Dendritic cell treated with granulocyte-macrophage colony-stimulating factor and Interleukin-4, amounts not matched to agents 40 ng/mL and 50 ng/mL, for 4 days (primary cell): Measurements from ENCODE around the gene DDX31.

Experiments
- H3K27ac Mint-ChIP-seq: one replicate; pipeline ENCODE4 v1.8.0; 2022; ENCODE audit warnings: mild to moderate bottlenecking, mixed read lengths
- H3K27me3 Mint-ChIP-seq: one replicate; pipeline ENCODE4 v1.8.0; 2022; ENCODE audit warnings: mild to moderate bottlenecking, mixed read lengths
- H3K36me3 Mint-ChIP-seq: one replicate; pipeline ENCODE4 v1.8.0; 2022; ENCODE audit warnings: low read depth, mixed read lengths
- H3K4me1 Mint-ChIP-seq: one replicate; pipeline ENCODE4 v1.8.0; 2022; ENCODE audit warnings: low read depth, mixed read lengths
- H3K4me3 Mint-ChIP-seq: one replicate; pipeline ENCODE4 v1.8.0; 2022; ENCODE audit warnings: mild to moderate bottlenecking, moderate library complexity, mixed read lengths
- H3K9me3 Mint-ChIP-seq: one replicate; pipeline ENCODE4 v1.8.0; 2022; ENCODE audit warnings: mixed read lengths
- intact Hi-C: fragments of 100-400 bp; cut with micrococcal nuclease; formaldehyde crosslinking; loops from one replicate; pipeline ENCODE4 v1.15.0; 2022

The DDX31 gene

GRCh38 chr9:132638240-132638639 is 31.5 kb downstream of the DDX31 start:
- no peak overlapping the region for H3K4me3 Mint-ChIP-seq
- no peak overlapping the region for H3K27ac Mint-ChIP-seq
- peaks cover 72% of the 10 kb centered on the region for H3K36me3 Mint-ChIP-seq
- H3K4me1 Mint-ChIP-seq = no peaks in the 10 kb centered on the region
- H3K9me3 Mint-ChIP-seq = no peaks in the 10 kb centered on the region
- intact Hi-C loops = no loop called here
- H3K27me3 Mint-ChIP-seq = no peaks in the 10 kb centered on the region

- intact Hi-C loops = no loop called here
- no peaks in the 10 kb centered on the region for H3K4me1 Mint-ChIP-seq
- H3K27ac Mint-ChIP-seq = no peak overlapping the region
- H3K27me3 Mint-ChIP-seq = no peaks in the 10 kb centered on the region
- H3K4me3 Mint-ChIP-seq = no peak overlapping the region
- H3K9me3 Mint-ChIP-seq = no peaks in the 10 kb centered on the region
- peaks cover 67% of the 10 kb centered on the region for H3K36me3 Mint-ChIP-seq
Observed at GRCh38 chr9:132637801-132638200, 32.0 kb downstream of the DDX31 start.

GRCh38 chr9:132637351-132637750 is 32.4 kb downstream of the DDX31 start:
- H3K4me3 Mint-ChIP-seq = no peak overlapping the region
- H3K36me3 Mint-ChIP-seq = peaks cover 64% of the 10 kb centered on the region
- no peaks in the 10 kb centered on the region for H3K9me3 Mint-ChIP-seq
- no peaks in the 10 kb centered on the region for H3K4me1 Mint-ChIP-seq
- H3K27ac Mint-ChIP-seq = no peak overlapping the region
- H3K27me3 Mint-ChIP-seq = no peaks in the 10 kb centered on the region
- intact Hi-C loops = no loop called here

GRCh38 chr9:132634327-132634726 is 35.5 kb downstream of the DDX31 start:
- Mint-ChIP-seq H3K36me3 (peaks cover 64% of the 10 kb centered on the region), H3K4me3 (no peak overlapping the region)

GRCh38 chr9:132632413-132633129 is 37.2 kb downstream of the DDX31 start:
- Mint-ChIP-seq H3K27ac (no peak overlapping the region), H3K27me3 (no peaks in the 10 kb centered on the region), H3K4me1 (peaks cover 5% of the 10 kb centered on the region), H3K4me3 (no peak overlapping the region), H3K36me3 (peaks cover 64% of the 10 kb centered on the region), H3K9me3 (no peaks in the 10 kb centered on the region)
- intact Hi-C loops = no loop called here

More at GRCh38 chr9:132634327-132634726, 35.5 kb downstream of the DDX31 start:
- Mint-ChIP-seq H3K27me3 (no peaks in the 10 kb centered on the region), H3K9me3 (no peaks in the 10 kb centered on the region), H3K4me1 (no peaks in the 10 kb centered on the region), H3K27ac (no peak overlapping the region)
- intact Hi-C loops = no loop called here

GRCh38 chr9:132631685-132632084 is 38.1 kb downstream of the DDX31 start:
- intact Hi-C loops = no loop called here

GRCh38 chr9:132631280-132631679 is 38.5 kb downstream of the DDX31 start:
- Mint-ChIP-seq H3K27me3 (no peaks in the 10 kb centered on the region), H3K4me1 (peaks cover 5% of the 10 kb centered on the region), H3K36me3 (peaks cover 68% of the 10 kb centered on the region), H3K27ac (no peak overlapping the region), H3K9me3 (no peaks in the 10 kb centered on the region), H3K4me3 (no peak overlapping the region)
- intact Hi-C loops = no loop called here

More at GRCh38 chr9:132631685-132632084, 38.1 kb downstream of the DDX31 start:
- H3K9me3 Mint-ChIP-seq = no peaks in the 10 kb centered on the region
- H3K27ac Mint-ChIP-seq = no peak overlapping the region
- peaks cover 5% of the 10 kb centered on the region for H3K4me1 Mint-ChIP-seq
- H3K4me3 Mint-ChIP-seq = no peak overlapping the region
- no peaks in the 10 kb centered on the region for H3K27me3 Mint-ChIP-seq
- H3K36me3 Mint-ChIP-seq = peaks cover 64% of the 10 kb centered on the region

- no peaks in the 10 kb centered on the region for H3K9me3 Mint-ChIP-seq
- H3K4me1 Mint-ChIP-seq = peaks cover 5% of the 10 kb centered on the region
- H3K4me3 Mint-ChIP-seq = no peak overlapping the region
- H3K36me3 Mint-ChIP-seq = peaks cover 69% of the 10 kb centered on the region
- H3K27ac Mint-ChIP-seq = no peak overlapping the region
- H3K27me3 Mint-ChIP-seq = no peaks in the 10 kb centered on the region
- intact Hi-C loops = no loop called here
Observed at GRCh38 chr9:132630811-132631210, 39.0 kb downstream of the DDX31 start.

- H3K36me3 Mint-ChIP-seq = peaks cover 72% of the 10 kb centered on the region
- no peaks in the 10 kb centered on the region for H3K27me3 Mint-ChIP-seq
- no peaks in the 10 kb centered on the region for H3K9me3 Mint-ChIP-seq
- intact Hi-C loops = no loop called here
- no peak overlapping the region for H3K27ac Mint-ChIP-seq
- H3K4me3 Mint-ChIP-seq = no peak overlapping the region
- H3K4me1 Mint-ChIP-seq = peaks cover 5% of the 10 kb centered on the region
Observed at GRCh38 chr9:132630116-132630515, 39.7 kb downstream of the DDX31 start.

- H3K27me3 Mint-ChIP-seq = no peaks in the 10 kb centered on the region
- H3K4me1 Mint-ChIP-seq = peaks cover 5% of the 10 kb centered on the region
- no peaks in the 10 kb centered on the region for H3K9me3 Mint-ChIP-seq
- H3K27ac Mint-ChIP-seq = no peak overlapping the region
- no peak overlapping the region for H3K4me3 Mint-ChIP-seq
- peaks cover 80% of the 10 kb centered on the region for H3K36me3 Mint-ChIP-seq
- intact Hi-C loops = no loop called here
Observed at GRCh38 chr9:132628746-132629145, 41.0 kb downstream of the DDX31 start.

- Mint-ChIP-seq H3K4me3 (no peak overlapping the region), H3K27ac (no peak overlapping the region), H3K27me3 (no peaks in the 10 kb centered on the region), H3K36me3 (peaks cover 92% of the 10 kb centered on the region), H3K4me1 (peaks cover 5% of the 10 kb centered on the region), H3K9me3 (no peaks in the 10 kb centered on the region)
- intact Hi-C loops = no loop called here
Observed at GRCh38 chr9:132627594-132627993, 42.2 kb downstream of the DDX31 start.

- no peak overlapping the region for H3K4me3 Mint-ChIP-seq
- H3K27ac Mint-ChIP-seq = no peak overlapping the region
- no peaks in the 10 kb centered on the region for H3K27me3 Mint-ChIP-seq
- H3K4me1 Mint-ChIP-seq = peaks cover 5% of the 10 kb centered on the region
- intact Hi-C loops = no loop called here
- H3K9me3 Mint-ChIP-seq = no peaks in the 10 kb centered on the region
- H3K36me3 Mint-ChIP-seq = peaks cover 93% of the 10 kb centered on the region
Observed at GRCh38 chr9:132627106-132627505, 42.7 kb downstream of the DDX31 start.

- no peaks in the 10 kb centered on the region for H3K9me3 Mint-ChIP-seq
- H3K4me1 Mint-ChIP-seq = peaks cover 5% of the 10 kb centered on the region
- H3K36me3 Mint-ChIP-seq = peaks cover 86% of the 10 kb centered on the region
- intact Hi-C loops = no loop called here
- H3K27ac Mint-ChIP-seq = no peak overlapping the region
- no peaks in the 10 kb centered on the region for H3K27me3 Mint-ChIP-seq
- no peak overlapping the region for H3K4me3 Mint-ChIP-seq
Observed at GRCh38 chr9:132626285-132626684, 43.5 kb downstream of the DDX31 start.

GRCh38 chr9:132622159-132622558 is 47.6 kb downstream of the DDX31 start:
- H3K4me1 Mint-ChIP-seq = no peaks in the 10 kb centered on the region
- intact Hi-C loops = no loop called here
- H3K27me3 Mint-ChIP-seq = no peaks in the 10 kb centered on the region
- no peak overlapping the region for H3K27ac Mint-ChIP-seq
- peaks cover 82% of the 10 kb centered on the region for H3K36me3 Mint-ChIP-seq
- no peaks in the 10 kb centered on the region for H3K9me3 Mint-ChIP-seq
- H3K4me3 Mint-ChIP-seq = no peak overlapping the region

GRCh38 chr9:132616725-132617124 is 53.1 kb downstream of the DDX31 start:
- no peaks in the 10 kb centered on the region for H3K9me3 Mint-ChIP-seq
- no peaks in the 10 kb centered on the region for H3K4me1 Mint-ChIP-seq
- no peak overlapping the region for H3K27ac Mint-ChIP-seq
- intact Hi-C loops = no loop called here
- no peaks in the 10 kb centered on the region for H3K27me3 Mint-ChIP-seq
- peaks cover 83% of the 10 kb centered on the region for H3K36me3 Mint-ChIP-seq
- H3K4me3 Mint-ChIP-seq = no peak overlapping the region
